ENCODE measurements around the gene CDKAL1.

GRCh38 chr6:20673458-20673857 lies 139.2 kb downstream of the CDKAL1 start:
- TF ChIP-seq CTCF (IDR thresholded peaks at IDR 0.05): no peak
- TF ChIP-seq POLR2AphosphoS5 (IDR thresholded peaks at IDR 0.05): no peak
- TF ChIP-seq POLR2A (IDR thresholded peaks at IDR 0.05): no peak
